ENCODE results near the gene PEG3. TPM values are rescaled to one million over a fixed set of nuclear protein-coding genes. Genes with fewer than 3 reads are reported as not detected.

Gene PEG3
- total RNA-seq, 1 donor from 2014 or later, result 0.53 TPM

- no peaks in the 10 kb centered on the region for H3K27me3 ChIP-seq (ENCODE audit: control insufficient read depth, insufficient read depth, low read length)
- no peaks in the 10 kb centered on the region for H3K36me3 ChIP-seq (ENCODE audit: control insufficient read depth, insufficient read depth, low read length)
- H3K4me3 ChIP-seq (ENCODE audit: low read depth, low read length), result no peak overlapping the region
- FAIRE-seq (no peak), DNase-seq (ENCODE audit: low read depth) (no peak)
- peak; percentile 3 for TF ChIP-seq CTCF (IDR thresholded peaks at IDR 0.05; ENCODE audit: insufficient read depth, low read length, severe bottlenecking)
Measured at GRCh38 chr19:56837492-56838023, 3.0 kb downstream of the PEG3 start.

DNA sequence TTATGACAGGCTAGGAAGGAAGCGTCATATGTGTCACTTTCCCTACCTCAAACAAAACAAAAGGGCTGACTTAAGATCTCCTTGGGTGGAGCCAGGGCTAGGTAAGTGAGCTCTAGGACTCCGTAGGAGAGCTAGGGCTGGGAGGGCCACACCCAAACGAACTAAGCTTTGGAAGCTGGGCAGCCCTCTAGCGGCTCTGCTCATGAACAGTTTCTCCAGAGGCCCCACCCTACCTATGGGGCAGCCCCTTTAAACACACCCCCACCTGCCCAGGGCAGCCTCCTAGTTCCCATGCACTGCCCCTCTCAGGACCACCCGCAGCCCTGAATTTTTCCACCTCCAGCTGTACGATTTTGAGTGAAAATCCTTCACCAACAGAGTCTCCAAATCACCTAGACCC lies 3.5 kb downstream of the PEG3 start:
- no peak overlapping the region for H3K4me3 ChIP-seq (ENCODE audit: low read depth, low read length)
- H3K36me3 ChIP-seq (ENCODE audit: control insufficient read depth, insufficient read depth, low read length), result no peaks in the 10 kb centered on the region
- FAIRE-seq (no peak), DNase-seq (ENCODE audit: low read depth) (no peak)
- H3K27me3 ChIP-seq (ENCODE audit: control insufficient read depth, insufficient read depth, low read length), result no peaks in the 10 kb centered on the region
- no peak for TF ChIP-seq CTCF (IDR thresholded peaks at IDR 0.05; ENCODE audit: insufficient read depth, low read length, severe bottlenecking)

DNA sequence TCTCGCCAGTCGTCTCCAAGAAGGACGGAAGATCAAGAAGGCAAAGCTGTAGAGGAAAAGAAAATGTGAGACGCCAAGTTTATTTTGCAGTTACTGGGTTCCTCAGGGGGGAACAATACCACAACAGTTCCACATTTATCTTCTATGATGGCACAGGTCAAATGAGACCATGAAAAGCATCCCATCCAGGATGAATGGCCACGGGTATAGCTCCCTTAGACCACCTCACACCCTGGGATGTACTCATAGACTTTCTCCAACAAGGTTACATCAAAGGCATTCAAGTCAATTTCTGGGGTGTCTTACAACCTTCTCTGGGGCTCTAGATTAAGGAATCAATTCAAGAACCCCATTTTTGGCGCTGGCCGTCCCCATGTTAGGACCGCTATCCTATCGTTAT lies 4.5 kb downstream of the PEG3 start:
- H3K4me3 ChIP-seq (ENCODE audit: low read depth, low read length), result no peak overlapping the region
- no peaks in the 10 kb centered on the region for H3K27me3 ChIP-seq (ENCODE audit: control insufficient read depth, insufficient read depth, low read length)
- DNase-seq (ENCODE audit: low read depth) (no peak), FAIRE-seq (no peak)
- H3K36me3 ChIP-seq (ENCODE audit: control insufficient read depth, insufficient read depth, low read length), result no peaks in the 10 kb centered on the region
- no peak for TF ChIP-seq CTCF (IDR thresholded peaks at IDR 0.05; ENCODE audit: insufficient read depth, low read length, severe bottlenecking)

GRCh38 chr19:56835401-56835800 lies 5.1 kb downstream of the PEG3 start:
- FAIRE-seq (no peak), DNase-seq (ENCODE audit: low read depth) (no peak)
- Histone ChIP-seq H3K4me3 (ENCODE audit: low read depth, low read length) (no peak overlapping the region), H3K36me3 (ENCODE audit: control insufficient read depth, insufficient read depth, low read length) (no peaks in the 10 kb centered on the region), H3K27me3 (ENCODE audit: control insufficient read depth, insufficient read depth, low read length) (no peaks in the 10 kb centered on the region)
- TF ChIP-seq CTCF (IDR thresholded peaks at IDR 0.05; ENCODE audit: insufficient read depth, low read length, severe bottlenecking), result no peak

DNA sequence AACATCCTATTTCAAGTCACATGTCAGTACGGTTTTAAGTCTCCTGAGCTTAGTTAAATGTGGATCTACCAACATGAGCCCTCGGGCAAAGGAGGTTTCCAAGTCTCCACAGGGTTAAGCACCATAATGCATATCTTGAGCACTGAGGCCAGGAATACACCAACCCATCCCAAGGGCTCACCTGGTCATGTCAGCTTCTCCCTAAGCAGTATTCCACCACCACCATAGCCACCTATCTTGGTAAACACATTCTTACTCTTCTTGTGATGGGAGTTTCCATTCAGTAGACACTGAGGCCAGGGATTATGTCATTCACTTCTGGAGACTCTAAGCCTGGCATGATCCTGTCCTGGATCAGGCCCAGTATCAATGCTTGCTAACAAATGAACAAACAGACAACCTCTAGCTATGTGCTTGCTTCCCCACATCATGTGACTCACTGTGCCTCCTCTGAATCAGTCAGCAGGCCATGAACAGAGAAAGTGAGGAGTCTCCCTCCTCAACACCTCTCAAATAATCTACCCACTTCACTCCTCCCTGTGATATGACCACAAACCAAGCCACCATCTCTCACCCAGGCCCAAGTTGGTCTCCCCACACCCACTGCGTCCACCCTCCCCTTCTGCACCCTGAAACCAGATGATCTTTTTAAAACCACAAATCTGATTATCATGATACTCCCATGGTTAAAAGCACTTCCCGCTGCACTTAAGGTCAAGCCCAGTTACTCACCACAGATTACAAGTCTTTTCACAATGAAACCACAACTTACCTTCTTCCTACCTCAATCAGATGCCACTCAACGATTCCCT lies 5.8 kb downstream of the PEG3 start:
- H3K4me3 ChIP-seq (ENCODE audit: low read depth, low read length), result no peak overlapping the region
- no peaks in the 10 kb centered on the region for H3K27me3 ChIP-seq (ENCODE audit: control insufficient read depth, insufficient read depth, low read length)
- DNase-seq (ENCODE audit: low read depth), result no peak
- no peaks in the 10 kb centered on the region for H3K36me3 ChIP-seq (ENCODE audit: control insufficient read depth, insufficient read depth, low read length)
- peak; percentile 40 for FAIRE-seq
- TF ChIP-seq CTCF (IDR thresholded peaks at IDR 0.05; ENCODE audit: insufficient read depth, low read length, severe bottlenecking), result no peak
